Fibroblast of skin of back (primary cell): ENCODE data around the gene SH3BP4.
A peak's percentile ranks its signal among the peaks of the same experiment; 100 is the strongest.

ENCODE experiments used
- DNase-seq: peaks from one replicate; pipeline ENCODE4 v3.0.0-alpha.2; 2013

Gene SH3BP4

GRCh38 chr2:235092433-235093223, 140.8 kb downstream of the SH3BP4 start:
- no peak for DNase-seq

- no peak for DNase-seq
These were observed 142.6 kb downstream of the SH3BP4 start for GRCh38 chr2:235094457-235094856.

- peak; percentile 62 for DNase-seq
These were observed 143.8 kb downstream of the SH3BP4 start for GRCh38 chr2:235095569-235095968.

- no peak for DNase-seq
These were observed 144.6 kb downstream of the SH3BP4 start for GRCh38 chr2:235096447-235096846.

GRCh38 chr2:235097196-235097595, 145.4 kb downstream of the SH3BP4 start:
- DNase-seq, result no peak

- DNase-seq, result no peak
These were observed 146.5 kb downstream of the SH3BP4 start for GRCh38 chr2:235098269-235098668.

GRCh38 chr2:235098736-235099494, 147.1 kb downstream of the SH3BP4 start:
- peak; percentile 46 for DNase-seq

GRCh38 chr2:235102896-235103295, 151.1 kb downstream of the SH3BP4 start:
- DNase-seq, result no peak
